Peyer's patch (tissue), 4 donors: Measurements from ENCODE around the gene EYS. TPM values are rescaled to one million over a fixed set of nuclear protein-coding genes. Genes with fewer than 3 reads are reported as not detected.

Experiments used
- DNase-seq, 3 donors: peaks; one replicate each; pipeline ENCODE4 v3.0.0-alpha.2; 2017 to 2019
- H3K27ac ChIP-seq, 4 donors: fragments of 200-600 bp; sonication (generic); one replicate each; pipeline ENCODE4 v1.5.1; 2016 to 2019
- H3K27me3 ChIP-seq, 2 donors: fragments of 200-600 bp; sonication (generic); one replicate each; pipeline ENCODE4 v1.5.1; 2019
- H3K36me3 ChIP-seq, 3 donors: fragments of 200-600 bp; sonication (generic); one replicate each; pipeline ENCODE4 v1.5.1; 2016 to 2019
- H3K4me1 ChIP-seq, 4 donors: fragments of 200-600 bp; sonication (generic); one replicate each; pipeline ENCODE4 v1.5.1; 2016 to 2019
- H3K4me3 ChIP-seq, 4 donors: fragments of 200-600 bp; sonication (generic); 1 replicate in 3 of 4; 2 replicates in 1 of 4; pipeline ENCODE4 v1.5.1; 2016 to 2019; ENCODE audit warnings: mild to moderate bottlenecking in 1 of 4
- H3K9me3 ChIP-seq, 4 donors: fragments of 200-600 bp; sonication (generic); one replicate each; pipeline ENCODE4 v1.5.1; 2016 to 2019; ENCODE audit warnings: mild to moderate bottlenecking in 1 of 4
- POLR2A ChIP-seq, 2 donors: fragments of 450-650 bp; IDR thresholded peaks; one replicate each; pipeline ENCODE4 v1.5.1; 2017; ENCODE audit warnings: antibody characterized with exemption in 2 of 2, mild to moderate bottlenecking in 2 of 2, moderate library complexity in 2 of 2
- total RNA-seq, 4 donors: library from RNA; depleted of rRNA; stranded (reverse); fragments of >200 nt; gene quantifications; one replicate each; pipeline ENCODE4 v1.1.0, GENCODE V29; 2016
- TF ChIP-seq, protein P1 (sequence below), 6 experiments: fragments of 450-650 bp in 4 of 6; fragments of 200-600 bp in 2 of 6; sonication (generic) in 1 of 6; IDR thresholded peaks; one replicate each; pipeline ENCODE4 v1.5.1; 2017 to 2019; ENCODE audit warnings: antibody characterized with exemption in 6 of 6, mild to moderate bottlenecking in 3 of 6, moderate library complexity in 1 of 6

Gene EYS
- total RNA-seq, 4 donors from 2014 or later = 0.13 to 1.5 (median 0.35) TPM; not detected in 1

DNA sequence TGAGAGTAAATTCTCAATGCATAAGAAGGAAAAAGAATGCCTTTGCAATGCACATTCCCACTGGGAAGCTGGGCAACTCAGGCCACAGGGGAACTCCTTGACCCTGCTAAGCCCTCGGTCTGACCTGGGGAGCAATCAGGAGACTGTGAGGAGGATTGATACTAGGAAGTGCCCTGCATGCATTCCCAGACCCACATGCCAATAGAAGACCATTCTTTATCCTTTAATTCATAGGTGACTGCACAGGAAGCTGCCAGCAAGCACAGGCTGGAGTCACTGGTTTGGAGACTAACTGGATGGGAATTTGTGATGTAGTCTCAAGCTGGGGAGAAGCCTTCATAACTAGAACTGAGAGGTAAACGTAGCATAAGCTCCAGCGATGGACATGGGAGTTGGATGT, 1012.7 kb downstream of the EYS start:
- Histone ChIP-seq H3K4me3 (no peak overlapping the region), H3K27me3 (no peaks in the 10 kb centered on the region), H3K27ac (no peak overlapping the region), H3K36me3 (no peaks in the 10 kb centered on the region), H3K9me3 (no peaks in the 10 kb centered on the region), H3K4me1 (no peaks in the 10 kb centered on the region)
- no peak for DNase-seq
- TF ChIP-seq, protein P1, sequence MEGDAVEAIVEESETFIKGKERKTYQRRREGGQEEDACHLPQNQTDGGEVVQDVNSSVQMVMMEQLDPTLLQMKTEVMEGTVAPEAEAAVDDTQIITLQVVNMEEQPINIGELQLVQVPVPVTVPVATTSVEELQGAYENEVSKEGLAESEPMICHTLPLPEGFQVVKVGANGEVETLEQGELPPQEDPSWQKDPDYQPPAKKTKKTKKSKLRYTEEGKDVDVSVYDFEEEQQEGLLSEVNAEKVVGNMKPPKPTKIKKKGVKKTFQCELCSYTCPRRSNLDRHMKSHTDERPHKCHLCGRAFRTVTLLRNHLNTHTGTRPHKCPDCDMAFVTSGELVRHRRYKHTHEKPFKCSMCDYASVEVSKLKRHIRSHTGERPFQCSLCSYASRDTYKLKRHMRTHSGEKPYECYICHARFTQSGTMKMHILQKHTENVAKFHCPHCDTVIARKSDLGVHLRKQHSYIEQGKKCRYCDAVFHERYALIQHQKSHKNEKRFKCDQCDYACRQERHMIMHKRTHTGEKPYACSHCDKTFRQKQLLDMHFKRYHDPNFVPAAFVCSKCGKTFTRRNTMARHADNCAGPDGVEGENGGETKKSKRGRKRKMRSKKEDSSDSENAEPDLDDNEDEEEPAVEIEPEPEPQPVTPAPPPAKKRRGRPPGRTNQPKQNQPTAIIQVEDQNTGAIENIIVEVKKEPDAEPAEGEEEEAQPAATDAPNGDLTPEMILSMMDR (IDR thresholded peaks at IDR 0.05) = no peak
- TF ChIP-seq POLR2A (IDR thresholded peaks at IDR 0.05) = no peak

- Histone ChIP-seq H3K27me3 (no peaks in the 10 kb centered on the region), H3K4me3 (no peak overlapping the region), H3K4me1 (no peaks in the 10 kb centered on the region), H3K36me3 (no peaks in the 10 kb centered on the region), H3K9me3 (no peaks in the 10 kb centered on the region), H3K27ac (no peak overlapping the region)
- DNase-seq = no peak
- no peak for TF ChIP-seq POLR2A (IDR thresholded peaks at IDR 0.05)
- TF ChIP-seq, protein P1 (IDR thresholded peaks at IDR 0.05) = no peak
Observed at GRCh38 chr6:64691064-64691463, 1016.0 kb downstream of the EYS start.

GRCh38 chr6:64685401-64685800, 1021.6 kb downstream of the EYS start:
- no peaks in the 10 kb centered on the region for H3K9me3 ChIP-seq
- no peaks in the 10 kb centered on the region for H3K4me1 ChIP-seq
- TF ChIP-seq, protein P1 (IDR thresholded peaks at IDR 0.05) = no peak
- no peak for TF ChIP-seq POLR2A (IDR thresholded peaks at IDR 0.05)
- H3K27me3 ChIP-seq = no peaks in the 10 kb centered on the region
- H3K36me3 ChIP-seq = no peaks in the 10 kb centered on the region
- no peak overlapping the region for H3K27ac ChIP-seq
- DNase-seq = no peak
- no peak overlapping the region for H3K4me3 ChIP-seq

DNA sequence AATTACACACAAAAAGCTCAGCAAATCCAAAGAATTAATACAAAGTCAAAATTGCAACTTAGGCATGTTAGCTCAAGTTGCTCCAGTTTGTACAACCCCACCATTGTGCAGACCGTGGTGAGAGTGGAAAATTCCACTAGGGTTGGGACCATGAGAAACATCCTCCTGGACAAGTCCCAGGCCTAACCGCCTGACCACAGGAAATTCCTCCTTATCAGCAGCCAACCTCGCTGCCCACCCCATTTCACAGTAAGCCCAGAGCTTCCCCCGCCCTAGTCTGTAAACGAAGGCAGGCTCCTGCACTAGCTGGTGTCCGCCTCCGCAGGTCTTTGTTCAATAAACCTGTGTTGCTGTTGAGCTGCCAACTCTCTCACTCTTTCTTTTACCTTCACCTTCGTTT, 1023.3 kb downstream of the EYS start:
- no peak for TF ChIP-seq POLR2A (IDR thresholded peaks at IDR 0.05)
- TF ChIP-seq, protein P1 (IDR thresholded peaks at IDR 0.05) = no peak
- DNase-seq = no peak
- H3K9me3 ChIP-seq = no peaks in the 10 kb centered on the region
- no peak overlapping the region for H3K27ac ChIP-seq
- H3K27me3 ChIP-seq = no peaks in the 10 kb centered on the region
- no peaks in the 10 kb centered on the region for H3K36me3 ChIP-seq
- H3K4me1 ChIP-seq = no peaks in the 10 kb centered on the region
- no peak overlapping the region for H3K4me3 ChIP-seq

DNA sequence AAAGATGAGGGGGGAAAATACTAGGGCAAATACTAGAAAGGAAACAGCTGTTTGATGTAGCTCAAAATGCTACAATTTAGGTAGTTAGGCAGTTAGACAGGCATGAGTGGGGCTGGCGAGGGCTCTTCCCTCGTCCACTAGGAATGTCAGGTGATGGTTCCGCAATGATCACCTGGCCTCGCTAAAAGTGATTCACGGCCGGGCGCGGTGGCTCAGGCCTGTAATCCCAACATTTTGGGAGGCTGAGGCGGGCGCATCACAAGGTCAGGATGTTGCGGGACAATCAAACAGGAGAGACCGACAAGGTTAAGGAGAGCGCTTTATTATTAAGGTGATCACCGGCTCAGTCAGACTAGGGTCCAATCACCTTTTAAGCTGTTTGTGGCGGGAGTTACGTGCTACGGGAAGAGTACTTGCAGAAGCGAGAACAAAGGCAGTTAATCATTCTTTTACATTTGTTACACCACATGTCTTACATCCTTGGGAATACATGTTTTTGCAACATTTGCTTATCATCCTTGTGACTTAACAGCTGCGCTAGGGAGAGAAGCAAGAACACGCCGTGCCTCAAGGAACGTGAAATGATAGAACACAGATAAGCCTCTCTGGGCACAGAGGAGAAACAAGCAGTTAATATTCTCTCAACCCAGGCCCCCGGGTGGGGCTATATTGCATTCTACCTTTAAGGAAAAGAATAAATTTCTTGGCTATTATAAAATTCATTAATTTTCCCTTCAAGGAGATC, 1025.4 kb downstream of the EYS start:
- Histone ChIP-seq H3K27me3 (no peaks in the 10 kb centered on the region), H3K9me3 (no peaks in the 10 kb centered on the region), H3K4me3 (no peak overlapping the region), H3K36me3 (no peaks in the 10 kb centered on the region), H3K27ac (no peak overlapping the region), H3K4me1 (no peaks in the 10 kb centered on the region)
- DNase-seq = no peak
- no peak for TF ChIP-seq POLR2A (IDR thresholded peaks at IDR 0.05)
- TF ChIP-seq, protein P1 (IDR thresholded peaks at IDR 0.05) = no peak
